ENCODE data around the gene LMX1A. TPM values are rescaled to one million over a fixed set of nuclear protein-coding genes. Genes with fewer than 3 reads are reported as not detected.

Gene LMX1A
- total RNA-seq, 6 experiments from 2014 or later: 0.14 TPM; not detected in 5

DNA sequence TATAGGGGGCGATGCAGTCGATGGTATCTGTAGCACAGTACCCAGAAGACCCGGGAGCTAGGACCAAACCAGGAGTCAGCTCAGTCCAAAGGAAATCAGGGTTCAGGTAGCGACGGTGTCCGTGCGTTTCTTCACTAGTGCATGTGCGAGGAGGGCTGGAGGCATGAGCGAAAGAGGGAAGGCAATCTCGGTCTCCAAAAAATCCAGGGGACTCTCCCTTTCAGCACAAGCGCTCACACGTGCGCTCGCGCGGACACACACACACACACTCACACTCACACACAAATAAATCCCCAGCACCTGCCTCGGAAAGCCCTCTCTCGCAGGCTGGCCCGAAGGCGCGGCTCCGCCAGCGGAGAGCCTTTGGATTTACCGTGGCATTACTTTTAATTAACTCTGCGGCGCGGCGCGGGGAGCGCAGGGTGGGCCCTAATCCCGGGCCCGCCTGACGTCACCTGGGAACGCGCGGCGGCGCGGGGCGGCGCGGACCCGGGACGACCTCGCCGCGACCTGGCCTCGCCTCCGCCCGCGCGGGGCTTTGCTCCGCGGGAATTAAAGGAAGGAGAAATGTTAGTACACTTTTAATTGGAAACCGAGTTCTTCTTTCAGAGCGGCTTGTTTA lies 121.2 kb downstream of the LMX1A start:
- peaks cover 0 to 10% (median 2%) of the 10 kb centered on the region in 4 donors for H3K4me1 ChIP-seq
- ATAC-seq (peak; percentile 79 to 87 (median 82)), DNase-seq (peak; percentile 57 to 71 (median 70))
- intact Hi-C loops (cut with DNase I): no loop called here
- no peaks in the 10 kb centered on the region for H3K36me3 ChIP-seq
- H3K27ac ChIP-seq: peak overlapping the region; percentile 63 to 88 (median 66)
- no peak for TF ChIP-seq POLR2A (IDR thresholded peaks at IDR 0.05)
- TF ChIP-seq, protein P1, sequence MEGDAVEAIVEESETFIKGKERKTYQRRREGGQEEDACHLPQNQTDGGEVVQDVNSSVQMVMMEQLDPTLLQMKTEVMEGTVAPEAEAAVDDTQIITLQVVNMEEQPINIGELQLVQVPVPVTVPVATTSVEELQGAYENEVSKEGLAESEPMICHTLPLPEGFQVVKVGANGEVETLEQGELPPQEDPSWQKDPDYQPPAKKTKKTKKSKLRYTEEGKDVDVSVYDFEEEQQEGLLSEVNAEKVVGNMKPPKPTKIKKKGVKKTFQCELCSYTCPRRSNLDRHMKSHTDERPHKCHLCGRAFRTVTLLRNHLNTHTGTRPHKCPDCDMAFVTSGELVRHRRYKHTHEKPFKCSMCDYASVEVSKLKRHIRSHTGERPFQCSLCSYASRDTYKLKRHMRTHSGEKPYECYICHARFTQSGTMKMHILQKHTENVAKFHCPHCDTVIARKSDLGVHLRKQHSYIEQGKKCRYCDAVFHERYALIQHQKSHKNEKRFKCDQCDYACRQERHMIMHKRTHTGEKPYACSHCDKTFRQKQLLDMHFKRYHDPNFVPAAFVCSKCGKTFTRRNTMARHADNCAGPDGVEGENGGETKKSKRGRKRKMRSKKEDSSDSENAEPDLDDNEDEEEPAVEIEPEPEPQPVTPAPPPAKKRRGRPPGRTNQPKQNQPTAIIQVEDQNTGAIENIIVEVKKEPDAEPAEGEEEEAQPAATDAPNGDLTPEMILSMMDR (IDR thresholded peaks at IDR 0.05): no peak
- H3K4me3 ChIP-seq: peak overlapping the region; percentile 41 to 66 (median 56)
- 3% methylated on average over 16 of the region's 56 CpGs for WGBS (ENCODE audit: insufficient coverage, low coverage, low lambda C conversion rate, missing lambda C conversion rate)
- no peaks in the 10 kb centered on the region for H3K27me3 ChIP-seq
- H3K9me3 ChIP-seq: no peaks in the 10 kb centered on the region

DNA sequence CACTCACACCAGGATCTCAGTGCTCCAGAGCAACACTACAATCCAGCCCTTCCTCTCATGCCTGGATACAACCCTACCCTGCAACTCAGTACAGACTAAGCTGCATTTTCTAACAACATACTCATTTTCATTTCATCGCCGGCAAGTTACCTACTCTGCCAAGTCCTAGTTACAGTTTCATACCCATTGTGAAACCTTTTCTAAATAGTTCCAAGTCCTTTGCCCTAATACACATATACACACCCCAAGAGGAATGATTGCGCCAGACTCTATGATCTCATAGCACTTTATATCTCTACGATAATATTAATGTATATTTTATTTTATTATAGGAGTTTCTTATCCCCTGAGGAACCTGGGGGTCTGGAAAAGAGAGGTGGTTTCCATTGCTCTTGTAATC lies 122.4 kb downstream of the LMX1A start:
- Histone ChIP-seq H3K27ac (peak overlapping the region; percentile 63 to 88 (median 66)), H3K4me3 (peak overlapping the region in 2 of 3 donors; percentile 5 to 12), H3K27me3 (no peaks in the 10 kb centered on the region), H3K9me3 (no peaks in the 10 kb centered on the region), H3K36me3 (no peaks in the 10 kb centered on the region), H3K4me1 (peaks cover 0 to 10% (median 2%) of the 10 kb centered on the region in 4 donors)
- ATAC-seq (peak; percentile 69 to 82 (median 76)), DNase-seq (no peak)
- WGBS (ENCODE audit: insufficient coverage, low coverage, low lambda C conversion rate, missing lambda C conversion rate): 12% methylated on average over 4 of the region's 4 CpGs
- intact Hi-C loops (cut with DNase I): no loop called here
- TF ChIP-seq POLR2A (IDR thresholded peaks at IDR 0.05): no peak
- TF ChIP-seq, protein P1 (IDR thresholded peaks at IDR 0.05): no peak

DNA sequence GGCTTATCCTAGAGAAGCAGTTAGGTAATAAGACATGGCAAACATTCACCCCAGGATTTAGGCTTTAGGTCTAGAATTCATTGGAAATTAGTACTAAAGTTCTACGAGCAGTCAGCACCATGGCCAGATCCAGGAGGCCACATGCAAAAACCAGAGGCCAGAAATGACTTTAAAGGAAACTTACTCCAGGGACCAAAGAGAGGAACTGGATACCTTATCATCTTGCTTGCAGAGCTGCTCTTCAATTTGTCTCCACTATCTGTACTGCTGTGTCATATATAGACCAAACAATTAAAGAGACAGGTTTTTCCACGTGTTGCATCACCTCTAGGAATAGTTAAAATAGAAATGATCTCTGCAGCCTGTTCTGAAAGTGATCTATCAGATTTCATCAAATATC lies 127.8 kb downstream of the LMX1A start:
- Histone ChIP-seq H3K27ac (no peak overlapping the region), H3K36me3 (no peaks in the 10 kb centered on the region), H3K27me3 (no peaks in the 10 kb centered on the region), H3K4me3 (no peak overlapping the region), H3K4me1 (peaks cover 0 to 16% (median 8%) of the 10 kb centered on the region in 4 donors), H3K9me3 (no peaks in the 10 kb centered on the region)
- DNase-seq (no peak), ATAC-seq (no peak)
- intact Hi-C loops (cut with DNase I): no loop called here
- TF ChIP-seq, protein P1 (IDR thresholded peaks at IDR 0.05): no peak
- no peak for TF ChIP-seq POLR2A (IDR thresholded peaks at IDR 0.05)
- WGBS (ENCODE audit: insufficient coverage, low coverage, low lambda C conversion rate, missing lambda C conversion rate): 13% methylated on average over 2 of the region's 2 CpGs

DNA sequence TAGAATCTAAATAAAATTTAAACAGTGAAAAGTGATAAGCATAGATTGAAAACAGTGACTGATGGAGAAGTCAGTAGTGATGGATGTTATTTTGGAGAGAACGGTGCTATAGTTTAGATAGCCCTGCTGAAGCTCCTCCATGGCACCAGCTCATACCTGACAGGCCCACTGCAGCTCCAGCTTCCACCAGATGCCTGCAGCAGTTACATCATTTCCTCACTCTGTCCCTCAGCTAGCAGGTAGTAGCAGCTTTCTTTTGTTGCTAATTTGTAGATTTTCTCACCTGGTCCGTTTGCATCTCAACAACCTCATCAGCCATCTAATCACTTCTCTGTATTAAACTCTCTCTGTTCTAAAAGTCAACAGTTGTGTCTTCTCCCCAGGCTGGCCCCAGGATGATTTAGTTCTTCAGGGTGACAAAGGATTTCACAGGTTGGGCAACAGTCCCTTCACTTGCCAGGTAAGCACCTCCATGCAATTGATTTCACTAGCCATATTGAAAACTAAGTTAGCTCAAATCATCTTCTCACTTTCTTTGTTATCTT lies 128.3 kb downstream of the LMX1A start:
- no peak overlapping the region for H3K4me3 ChIP-seq
- ATAC-seq (no peak), DNase-seq (no peak)
- 36% methylated on average over 2 of the region's 2 CpGs for WGBS (ENCODE audit: insufficient coverage, low coverage, low lambda C conversion rate, missing lambda C conversion rate)
- H3K27me3 ChIP-seq: no peaks in the 10 kb centered on the region
- no peak overlapping the region for H3K27ac ChIP-seq
- no peak for TF ChIP-seq POLR2A (IDR thresholded peaks at IDR 0.05)
- TF ChIP-seq, protein P1 (IDR thresholded peaks at IDR 0.05): no peak
- peaks cover 0 to 19% (median 7%) of the 10 kb centered on the region in 4 donors for H3K4me1 ChIP-seq
- H3K36me3 ChIP-seq: no peaks in the 10 kb centered on the region
- intact Hi-C loops (cut with DNase I): no loop called here
- no peaks in the 10 kb centered on the region for H3K9me3 ChIP-seq

All from right lobe of liver (tissue), 6 donors.